PFSK-1 (cell line): Measurements from ENCODE around the gene EHD2.

Experiments
- FOXP2 ChIP-seq: optimal IDR thresholded peaks from 2 replicates; pipeline ENCODE3; 2011; ENCODE audit warnings: borderline replicate concordance, control low read depth, inconsistent platforms; ENCODE audit not compliant: insufficient read depth; ENCODE audit errors: extremely low read length, extremely low read depth
- POLR2AphosphoS5 ChIP-seq: IDR thresholded peaks from 2 replicates; pipeline ENCODE4 v1.6.1; 2012; ENCODE audit warnings: low read depth, mild to moderate bottlenecking, control low read depth, low read length, moderate library complexity
- SIN3A ChIP-seq: IDR thresholded peaks from 2 replicates; pipeline ENCODE4 v1.6.1; 2012; ENCODE audit warnings: mild to moderate bottlenecking, low read length, moderate library complexity, borderline replicate concordance; ENCODE audit not compliant: insufficient read depth
- TAF1 ChIP-seq: IDR thresholded peaks from 2 replicates; pipeline ENCODE4 v1.6.1; 2012; ENCODE audit warnings: low read length, control low read depth, borderline replicate concordance; ENCODE audit not compliant: insufficient read depth
- TF ChIP-seq, protein P1 (sequence below), 2 experiments: IDR thresholded peaks; 2 replicates each; pipeline versions ENCODE4 v1.6.1 to v1.8.0; 2011 to 2012; ENCODE audit warnings: low read depth in 2 of 2, low read length in 2 of 2, control low read depth in 1 of 2, inconsistent platforms in 1 of 2, mild to moderate bottlenecking in 1 of 2, moderate library complexity in 1 of 2; ENCODE audit not compliant: insufficient read depth in 1 of 2

EHD2 gene

GRCh38 chr19:47671499-47671898 lies 41.7 kb upstream of the EHD2 start:
- TF ChIP-seq POLR2AphosphoS5 (no peak), SIN3A (no peak), FOXP2 (no peak), TAF1 (no peak)
- TF ChIP-seq, protein P1, sequence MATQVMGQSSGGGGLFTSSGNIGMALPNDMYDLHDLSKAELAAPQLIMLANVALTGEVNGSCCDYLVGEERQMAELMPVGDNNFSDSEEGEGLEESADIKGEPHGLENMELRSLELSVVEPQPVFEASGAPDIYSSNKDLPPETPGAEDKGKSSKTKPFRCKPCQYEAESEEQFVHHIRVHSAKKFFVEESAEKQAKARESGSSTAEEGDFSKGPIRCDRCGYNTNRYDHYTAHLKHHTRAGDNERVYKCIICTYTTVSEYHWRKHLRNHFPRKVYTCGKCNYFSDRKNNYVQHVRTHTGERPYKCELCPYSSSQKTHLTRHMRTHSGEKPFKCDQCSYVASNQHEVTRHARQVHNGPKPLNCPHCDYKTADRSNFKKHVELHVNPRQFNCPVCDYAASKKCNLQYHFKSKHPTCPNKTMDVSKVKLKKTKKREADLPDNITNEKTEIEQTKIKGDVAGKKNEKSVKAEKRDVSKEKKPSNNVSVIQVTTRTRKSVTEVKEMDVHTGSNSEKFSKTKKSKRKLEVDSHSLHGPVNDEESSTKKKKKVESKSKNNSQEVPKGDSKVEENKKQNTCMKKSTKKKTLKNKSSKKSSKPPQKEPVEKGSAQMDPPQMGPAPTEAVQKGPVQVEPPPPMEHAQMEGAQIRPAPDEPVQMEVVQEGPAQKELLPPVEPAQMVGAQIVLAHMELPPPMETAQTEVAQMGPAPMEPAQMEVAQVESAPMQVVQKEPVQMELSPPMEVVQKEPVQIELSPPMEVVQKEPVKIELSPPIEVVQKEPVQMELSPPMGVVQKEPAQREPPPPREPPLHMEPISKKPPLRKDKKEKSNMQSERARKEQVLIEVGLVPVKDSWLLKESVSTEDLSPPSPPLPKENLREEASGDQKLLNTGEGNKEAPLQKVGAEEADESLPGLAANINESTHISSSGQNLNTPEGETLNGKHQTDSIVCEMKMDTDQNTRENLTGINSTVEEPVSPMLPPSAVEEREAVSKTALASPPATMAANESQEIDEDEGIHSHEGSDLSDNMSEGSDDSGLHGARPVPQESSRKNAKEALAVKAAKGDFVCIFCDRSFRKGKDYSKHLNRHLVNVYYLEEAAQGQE (IDR thresholded peaks at IDR 0.05; ENCODE audit: insufficient read depth in 1 of 2, low read depth in 2 of 2, low read length in 2 of 2) = no peak

DNA sequence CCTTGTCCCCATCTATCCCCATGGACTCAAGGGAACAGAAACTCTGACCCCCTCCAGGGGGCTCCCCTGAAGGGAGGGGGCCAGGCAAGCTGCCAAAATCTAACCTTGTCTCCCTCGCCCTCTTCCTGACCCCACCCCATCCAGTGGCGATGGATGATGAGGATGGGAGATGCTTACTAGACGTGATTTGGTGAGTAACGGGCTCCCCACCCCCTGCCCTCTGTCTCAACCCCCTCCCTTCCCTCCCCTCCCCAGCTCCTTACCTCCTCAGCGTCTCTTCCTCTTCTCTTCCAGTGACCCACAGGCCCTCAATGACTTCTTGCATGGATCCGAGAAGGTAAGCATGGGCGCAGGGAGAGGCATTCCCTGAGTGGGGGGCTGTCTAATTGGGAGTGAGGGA lies 39.8 kb upstream of the EHD2 start:
- TF ChIP-seq SIN3A (no peak), TAF1 (no peak), FOXP2 (no peak), POLR2AphosphoS5 (no peak)
- TF ChIP-seq, protein P1 (IDR thresholded peaks at IDR 0.05; ENCODE audit: insufficient read depth in 1 of 2, low read depth in 2 of 2, low read length in 2 of 2) = no peak

- TF ChIP-seq, protein P1 (IDR thresholded peaks at IDR 0.05; ENCODE audit: insufficient read depth in 1 of 2, low read depth in 2 of 2, low read length in 2 of 2) = no peak
- no peak for TF ChIP-seq FOXP2
- no peak for TF ChIP-seq POLR2AphosphoS5
- TF ChIP-seq SIN3A = no peak
- no peak for TF ChIP-seq TAF1
These were observed 38.7 kb upstream of the EHD2 start for GRCh38 chr19:47674548-47674947.

DNA sequence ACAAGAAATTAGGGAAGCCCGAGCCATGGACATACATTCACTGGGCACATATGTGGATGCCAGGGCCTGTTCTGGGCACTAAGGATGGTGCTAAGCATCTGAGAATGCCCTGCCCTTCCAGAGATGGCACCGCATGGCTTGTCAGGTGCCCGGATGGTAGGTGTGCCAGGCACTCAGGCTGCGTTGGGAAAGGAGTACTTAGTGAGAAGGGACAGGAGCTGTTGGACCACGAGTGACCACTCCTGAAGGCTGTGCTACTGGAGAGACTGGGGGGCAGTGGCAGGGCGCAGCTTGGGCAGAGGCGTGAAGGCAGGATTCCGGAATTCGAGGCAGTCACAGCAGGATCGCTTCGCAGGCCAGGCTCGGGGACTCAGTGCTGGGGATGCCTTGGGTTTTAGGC lies 38.0 kb upstream of the EHD2 start:
- TF ChIP-seq, protein P1 (IDR thresholded peaks at IDR 0.05; ENCODE audit: insufficient read depth in 1 of 2, low read depth in 2 of 2, low read length in 2 of 2) = no peak
- no peak for TF ChIP-seq FOXP2
- TF ChIP-seq POLR2AphosphoS5 = no peak
- TF ChIP-seq TAF1 = no peak

GRCh38 chr19:47675859-47676258 lies 37.4 kb upstream of the EHD2 start:
- TF ChIP-seq POLR2AphosphoS5 (no peak), SIN3A (no peak), FOXP2 (no peak), TAF1 (no peak)
- TF ChIP-seq, protein P1 (IDR thresholded peaks at IDR 0.05; ENCODE audit: insufficient read depth in 1 of 2, low read depth in 2 of 2, low read length in 2 of 2) = no peak
